ENCODE measurements around the gene TMEM132C.

Gene TMEM132C

DNA sequence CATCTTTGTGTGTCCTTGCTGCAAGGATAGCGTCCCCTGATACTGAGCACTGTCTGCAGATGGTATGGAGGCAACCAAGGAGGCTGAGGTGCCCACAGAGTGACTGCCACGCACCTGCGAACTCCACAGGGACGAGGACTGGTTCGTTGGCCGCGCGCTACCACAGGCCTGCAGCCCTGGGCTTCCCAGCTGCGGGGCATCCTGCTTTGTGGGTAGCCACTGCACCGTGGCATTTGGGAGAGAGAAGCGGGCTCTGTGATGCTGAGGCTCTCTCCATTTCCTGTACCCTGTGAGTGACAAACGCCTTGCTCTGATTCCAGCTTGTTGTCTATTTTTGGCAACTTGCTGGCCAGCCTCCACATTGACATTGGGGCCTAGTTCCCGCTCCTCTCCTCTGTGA lies 480.5 kb downstream of the TMEM132C start:
- H3K27ac ChIP-seq, result no peak overlapping the region
- no peak for TF ChIP-seq ZFX (IDR thresholded peaks at IDR 0.05)
- TF ChIP-seq, protein P1, sequence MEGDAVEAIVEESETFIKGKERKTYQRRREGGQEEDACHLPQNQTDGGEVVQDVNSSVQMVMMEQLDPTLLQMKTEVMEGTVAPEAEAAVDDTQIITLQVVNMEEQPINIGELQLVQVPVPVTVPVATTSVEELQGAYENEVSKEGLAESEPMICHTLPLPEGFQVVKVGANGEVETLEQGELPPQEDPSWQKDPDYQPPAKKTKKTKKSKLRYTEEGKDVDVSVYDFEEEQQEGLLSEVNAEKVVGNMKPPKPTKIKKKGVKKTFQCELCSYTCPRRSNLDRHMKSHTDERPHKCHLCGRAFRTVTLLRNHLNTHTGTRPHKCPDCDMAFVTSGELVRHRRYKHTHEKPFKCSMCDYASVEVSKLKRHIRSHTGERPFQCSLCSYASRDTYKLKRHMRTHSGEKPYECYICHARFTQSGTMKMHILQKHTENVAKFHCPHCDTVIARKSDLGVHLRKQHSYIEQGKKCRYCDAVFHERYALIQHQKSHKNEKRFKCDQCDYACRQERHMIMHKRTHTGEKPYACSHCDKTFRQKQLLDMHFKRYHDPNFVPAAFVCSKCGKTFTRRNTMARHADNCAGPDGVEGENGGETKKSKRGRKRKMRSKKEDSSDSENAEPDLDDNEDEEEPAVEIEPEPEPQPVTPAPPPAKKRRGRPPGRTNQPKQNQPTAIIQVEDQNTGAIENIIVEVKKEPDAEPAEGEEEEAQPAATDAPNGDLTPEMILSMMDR (conservative IDR thresholded peaks at IDR 0.05), result no peak

DNA sequence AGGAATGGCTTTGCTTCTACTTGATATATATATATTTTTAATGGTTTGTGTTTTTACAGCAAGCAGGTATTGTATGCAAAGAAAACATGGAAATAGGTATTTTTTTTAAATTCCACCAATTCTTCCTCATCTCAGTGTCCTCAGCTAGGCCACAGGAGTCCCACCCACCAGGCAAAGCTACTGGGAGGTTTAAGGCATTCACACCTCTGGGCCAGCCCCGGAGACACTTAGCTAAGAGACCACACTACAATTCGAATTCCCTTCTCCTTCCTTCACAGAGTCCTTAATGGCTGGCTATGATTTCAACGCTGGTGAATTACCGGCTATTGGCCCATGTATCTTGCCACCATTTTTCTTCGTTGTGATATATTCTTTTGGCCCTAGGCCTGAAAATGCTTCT lies 485.4 kb downstream of the TMEM132C start:
- no peak overlapping the region for H3K27ac ChIP-seq
- TF ChIP-seq, protein P1 (conservative IDR thresholded peaks at IDR 0.05), result no peak
- TF ChIP-seq ZFX (IDR thresholded peaks at IDR 0.05), result no peak

DNA sequence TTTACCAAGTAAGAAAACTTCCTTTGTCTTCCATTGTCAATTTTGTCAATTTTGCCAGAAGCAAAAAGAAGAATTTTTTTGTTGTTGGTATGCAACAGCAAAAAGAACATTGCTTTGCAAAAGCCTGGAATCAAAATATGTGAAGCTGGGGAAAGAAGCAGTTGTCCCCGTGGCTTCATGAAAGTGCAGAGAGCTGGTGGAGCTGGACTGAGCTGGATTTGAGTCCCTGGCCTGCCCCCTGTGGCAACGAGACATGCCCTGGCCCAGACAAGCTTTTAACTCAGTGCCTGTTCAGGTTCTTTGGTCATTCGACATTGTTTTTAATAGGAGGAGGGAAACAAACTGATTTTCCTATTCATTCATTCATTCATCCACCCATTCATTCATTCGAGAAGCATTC lies 486.5 kb downstream of the TMEM132C start:
- TF ChIP-seq ZFX (IDR thresholded peaks at IDR 0.05), result no peak
- TF ChIP-seq, protein P1 (conservative IDR thresholded peaks at IDR 0.05), result no peak
- H3K27ac ChIP-seq, result no peak overlapping the region

DNA sequence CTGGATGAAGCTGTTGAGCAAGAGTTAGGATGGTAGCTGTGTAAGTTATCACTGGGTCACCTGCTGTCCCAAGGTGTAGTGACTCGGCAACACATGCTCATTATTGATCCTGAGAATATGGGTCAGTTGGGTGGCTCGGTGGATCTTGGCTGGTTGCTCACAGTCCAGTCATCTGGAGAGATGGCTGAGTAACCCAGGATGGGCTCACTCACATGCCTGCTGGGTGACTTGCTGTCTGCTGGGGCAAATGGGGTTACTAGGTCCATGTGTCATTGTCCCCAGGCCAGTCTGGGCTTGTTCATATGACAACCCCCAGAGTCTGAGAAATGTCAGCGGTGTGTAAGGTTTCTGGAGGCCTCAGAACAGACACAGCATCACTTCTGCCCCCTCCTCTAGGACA lies 487.3 kb downstream of the TMEM132C start:
- TF ChIP-seq, protein P1 (conservative IDR thresholded peaks at IDR 0.05), result no peak
- TF ChIP-seq ZFX (IDR thresholded peaks at IDR 0.05), result no peak

DNA sequence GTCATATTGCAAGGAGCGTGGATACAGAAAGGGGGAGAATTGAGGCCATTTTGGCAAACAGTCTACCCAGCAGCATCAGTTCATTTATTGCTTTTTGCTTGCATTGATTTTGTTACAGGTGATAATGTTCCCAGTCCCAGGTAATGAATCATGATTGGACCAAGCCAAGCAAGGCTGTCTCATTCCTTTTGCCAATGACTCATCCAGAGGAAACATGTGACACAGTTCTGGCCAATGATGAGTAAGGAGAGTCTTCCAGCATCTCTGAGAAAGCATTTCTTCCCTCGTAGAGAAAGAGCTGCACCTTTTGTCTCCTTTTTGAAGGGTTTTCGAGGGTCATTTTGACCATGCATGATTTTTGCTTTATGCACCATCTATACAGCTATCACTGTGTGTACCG lies 488.6 kb downstream of the TMEM132C start:
- no peak for TF ChIP-seq ZFX (IDR thresholded peaks at IDR 0.05)
- TF ChIP-seq, protein P1 (conservative IDR thresholded peaks at IDR 0.05), result no peak

More for the DNA sequence above, 487.3 kb downstream of the TMEM132C start:
- H3K27ac ChIP-seq, result no peak overlapping the region

More for the DNA sequence above, 488.6 kb downstream of the TMEM132C start:
- H3K27ac ChIP-seq, result no peak overlapping the region

All from C4-2B (cell line).